GM23248 (cell line): ENCODE results near the gene PIK3R5. TPM values are rescaled to one million over a fixed set of nuclear protein-coding genes. Genes with fewer than 3 reads are reported as not detected.

Source experiments
- DNase-seq: peaks from one replicate; pipeline ENCODE4 v3.0.0-alpha.2; 2015
- H2AFZ ChIP-seq: fragments of 200-600 bp; sonication (generic); 2 replicates; pipeline ENCODE4 v1.6.1; 2016; ENCODE audit warnings: antibody characterized with exemption
- H3F3A ChIP-seq: fragments of 200-600 bp; sonication (generic); 2 replicates; pipeline ENCODE4 v1.6.1; 2016; ENCODE audit warnings: mild to moderate bottlenecking, antibody characterized with exemption, mixed run types; ENCODE audit not compliant: insufficient read depth
- H3K27ac ChIP-seq: fragments of 200-600 bp; sonication (generic); 2 replicates; pipeline ENCODE4 v1.5.1; 2016; ENCODE audit warnings: mild to moderate bottlenecking
- H3K27me3 ChIP-seq: fragments of 200-600 bp; sonication (generic); replicated peaks from 2 replicates; pipeline ENCODE4 v1.6.1; 2016; ENCODE audit warnings: mild to moderate bottlenecking; ENCODE audit not compliant: insufficient read depth
- H3K36me3 ChIP-seq: fragments of 200-600 bp; sonication (generic); 2 replicates; pipeline ENCODE4 v1.6.1; 2016; ENCODE audit warnings: low read depth, mild to moderate bottlenecking
- H3K4me1 ChIP-seq: fragments of 200-600 bp; sonication (generic); 2 replicates; pipeline ENCODE4 v1.6.1; 2016; ENCODE audit warnings: mild to moderate bottlenecking; ENCODE audit not compliant: insufficient read depth
- H3K4me2 ChIP-seq: fragments of 200-600 bp; sonication (generic); one replicate; pipeline ENCODE4 v1.6.1; 2016; ENCODE audit warnings: mild to moderate bottlenecking; ENCODE audit not compliant: unreplicated experiment
- H3K4me3 ChIP-seq: fragments of 200-600 bp; sonication (generic); 2 replicates; pipeline ENCODE4 v1.5.1; 2016; ENCODE audit warnings: mild to moderate bottlenecking
- H3K79me2 ChIP-seq: fragments of 200-600 bp; sonication (generic); 2 replicates; pipeline ENCODE4 v1.6.1; 2016; ENCODE audit warnings: mild to moderate bottlenecking; ENCODE audit not compliant: insufficient read depth
- H3K9ac ChIP-seq: fragments of 200-600 bp; sonication (generic); 2 replicates; pipeline ENCODE4 v1.6.1; 2016; ENCODE audit warnings: mild to moderate bottlenecking
- H3K9me2 ChIP-seq: fragments of 200-600 bp; sonication (generic); 2 replicates; pipeline ENCODE4 v1.6.1; 2016; ENCODE audit warnings: mixed run types, mild to moderate bottlenecking, moderate library complexity; ENCODE audit not compliant: insufficient read depth
- H3K9me3 ChIP-seq: fragments of 200-600 bp; sonication (generic); one replicate; pipeline ENCODE4 v1.6.1; 2017; ENCODE audit warnings: low read depth
- H4K20me1 ChIP-seq: fragments of 200-600 bp; sonication (generic); 2 replicates; pipeline ENCODE4 v1.6.0; 2016; ENCODE audit not compliant: insufficient read depth
- EZH2 ChIP-seq: fragments of 200-600 bp; sonication (generic); IDR thresholded peaks from 2 replicates; pipeline ENCODE4 v1.6.1; 2018; ENCODE audit warnings: antibody characterized with exemption, mild to moderate bottlenecking; ENCODE audit not compliant: insufficient read depth, poor library complexity, severe bottlenecking
- EZH2phosphoT487 ChIP-seq: fragments of 200-600 bp; sonication (generic); IDR thresholded peaks from 2 replicates; pipeline ENCODE4 v1.6.1; 2018; ENCODE audit warnings: antibody characterized with exemption, moderate library complexity, mild to moderate bottlenecking, low read depth; ENCODE audit not compliant: insufficient read depth
- WGBS, 2 experiments: methylation state at CpG; one replicate each; pipeline ENCODE4 v1.1.6; 2015 to 2017; ENCODE audit warnings: low lambda C conversion rate in 2 of 2, low coverage in 1 of 2; ENCODE audit errors: missing lambda C conversion rate in 2 of 2; 5-methylcytosine and 5-hydroxymethylcytosine counted together
- in situ Hi-C: fragments of 300-500 bp; cut with MboI; formaldehyde crosslinking; loops from 2 replicates; pipeline ENCODE4 v1.15.0; 2020
- polyA plus RNA-seq: library from polyadenylated mRNA; unstranded; fragments of >200 nt; fragmentation: Nextera tagmentation; extraction: Ambion mirVana; gene quantifications from 2 replicates; pipeline ENCODE4 v1.2.1, GENCODE V29; 2016
- total RNA-seq: library from RNA; depleted of rRNA; stranded (reverse); fragments of >200 nt; shearing (Covaris generic); gene quantifications from 2 replicates; pipeline ENCODE4 v1.2.3, GENCODE V29; 2014

The PIK3R5 gene
- total and polyA plus RNA-seq, 2 experiments from 2014 or later, result 0.11 TPM; not detected in 1

GRCh38 chr17:8865385-8865784, 100.1 kb downstream of the PIK3R5 start:
- Histone ChIP-seq H3K79me2 (no peaks in the 10 kb centered on the region), H4K20me1 (no peaks in the 10 kb centered on the region), H3K4me1 (no peaks in the 10 kb centered on the region), H3K9me2 (no peaks in the 10 kb centered on the region), H3K27me3 (no peaks in the 10 kb centered on the region), H3K9me3 (no peaks in the 10 kb centered on the region), H3K36me3 (no peaks in the 10 kb centered on the region), H3K9ac (no peak overlapping the region), H3K27ac (no peak overlapping the region), H3K4me3 (no peak overlapping the region), H3K4me2 (no peak overlapping the region), H3F3A (no peaks in the 10 kb centered on the region), H2AFZ (no peak overlapping the region)
- DNase-seq, result no peak
- in situ Hi-C loops, result no loop called here
- TF ChIP-seq EZH2 (no peak), EZH2phosphoT487 (no peak)
- WGBS, 2 experiments, result 43 to 45% methylated on average over 6 of the region's 6 CpGs

DNA sequence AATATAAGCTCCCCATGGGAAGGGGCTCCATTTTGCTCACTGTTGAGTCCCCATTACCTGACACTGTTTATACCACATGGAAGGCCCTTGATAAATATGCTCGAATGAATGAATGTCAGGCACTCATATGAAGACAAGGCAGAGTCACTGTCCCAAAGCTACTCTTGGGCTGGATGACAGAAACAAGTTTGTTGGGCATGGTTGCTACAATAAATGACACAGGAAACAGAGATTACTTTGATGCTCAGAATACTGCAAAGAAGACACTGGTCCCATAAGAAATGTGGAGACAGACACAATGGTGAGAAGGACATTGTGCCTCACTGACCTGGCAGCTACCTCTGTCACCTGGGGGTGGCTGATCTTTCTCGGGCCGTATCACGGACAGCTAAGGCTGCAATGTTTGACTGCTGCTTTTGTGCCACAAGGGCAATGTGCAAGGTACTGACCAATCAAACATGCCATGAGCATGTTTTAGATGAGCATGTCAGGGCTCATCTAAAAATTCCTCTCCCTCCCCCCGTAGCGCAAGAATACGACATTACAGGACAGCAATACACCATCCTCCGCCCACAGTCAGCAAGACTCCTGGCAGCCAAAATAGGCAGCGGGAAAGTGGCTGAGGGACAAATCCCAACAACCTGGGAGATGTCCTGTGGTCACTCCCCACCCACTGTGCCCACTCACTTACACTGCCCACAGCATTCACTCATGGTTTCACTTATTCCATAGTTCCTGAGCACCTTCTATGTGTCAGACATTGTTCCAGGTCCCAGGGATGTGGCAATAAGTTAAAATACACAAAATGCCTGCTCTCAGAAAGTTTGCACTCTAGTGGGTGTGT, 103.1 kb downstream of the PIK3R5 start:
- Histone ChIP-seq H2AFZ (no peak overlapping the region), H3K27ac (no peak overlapping the region), H3K4me2 (no peak overlapping the region), H3F3A (peaks cover 23% of the 10 kb centered on the region), H4K20me1 (no peaks in the 10 kb centered on the region), H3K4me3 (no peak overlapping the region), H3K9me2 (no peaks in the 10 kb centered on the region), H3K9me3 (no peaks in the 10 kb centered on the region), H3K4me1 (peaks cover 25% of the 10 kb centered on the region), H3K27me3 (no peaks in the 10 kb centered on the region), H3K36me3 (no peaks in the 10 kb centered on the region), H3K9ac (no peak overlapping the region), H3K79me2 (no peaks in the 10 kb centered on the region)
- TF ChIP-seq EZH2 (no peak), EZH2phosphoT487 (no peak)
- DNase-seq, result peak; percentile 12
- in situ Hi-C loops, result no loop called here
- WGBS, 2 experiments, result 61 to 66% methylated on average over 9 of the region's 9 CpGs

- Histone ChIP-seq H3K27me3 (no peaks in the 10 kb centered on the region), H3K4me1 (peaks cover 33% of the 10 kb centered on the region), H3K4me3 (no peak overlapping the region), H2AFZ (no peak overlapping the region), H3K4me2 (no peak overlapping the region), H3K27ac (no peak overlapping the region), H4K20me1 (no peaks in the 10 kb centered on the region), H3K79me2 (no peaks in the 10 kb centered on the region), H3K9me3 (no peaks in the 10 kb centered on the region), H3K36me3 (no peaks in the 10 kb centered on the region), H3K9me2 (no peaks in the 10 kb centered on the region), H3K9ac (no peak overlapping the region), H3F3A (peaks cover 30% of the 10 kb centered on the region)
- DNase-seq, result no peak
- in situ Hi-C loops, result no loop called here
- TF ChIP-seq EZH2phosphoT487 (no peak), EZH2 (no peak)
- WGBS, 2 experiments, result 92 to 95% methylated on average over 7 of the region's 7 CpGs
Measured at GRCh38 chr17:8861495-8862181, 103.9 kb downstream of the PIK3R5 start.

DNA sequence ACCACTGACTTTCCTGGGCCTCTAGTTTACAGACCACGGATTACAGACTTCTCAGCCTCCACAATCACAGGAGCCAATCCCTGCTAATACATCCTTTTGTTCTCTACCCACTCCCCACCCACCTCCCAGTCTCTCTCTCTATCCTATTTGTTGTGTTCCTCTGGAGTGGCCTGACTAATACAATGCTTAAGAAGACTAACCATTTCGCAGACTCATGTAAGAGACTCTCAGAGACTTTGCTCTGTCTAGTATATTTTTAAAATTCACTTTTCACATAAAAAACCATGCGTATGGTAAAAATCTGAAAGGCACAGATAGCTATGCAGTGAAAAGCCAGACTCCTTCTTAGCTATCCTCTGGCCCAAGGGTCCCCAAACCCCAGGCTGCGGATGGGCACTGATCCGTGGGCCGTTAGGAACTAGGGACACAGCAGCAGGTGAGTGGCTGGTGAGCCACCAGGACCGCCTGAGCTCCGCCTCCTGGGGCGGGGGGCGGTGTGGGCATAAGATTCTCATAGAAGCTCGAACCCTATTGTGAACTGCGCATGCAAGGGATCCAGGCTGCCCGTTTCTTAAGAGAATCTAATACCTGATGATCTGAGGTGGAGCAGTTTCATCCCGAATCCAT, 105.6 kb downstream of the PIK3R5 start:
- no peak for TF ChIP-seq EZH2phosphoT487
- no peak for TF ChIP-seq EZH2
- Histone ChIP-seq H3K36me3 (no peaks in the 10 kb centered on the region), H3F3A (peaks cover 30% of the 10 kb centered on the region), H3K27me3 (no peaks in the 10 kb centered on the region), H3K9me3 (no peaks in the 10 kb centered on the region), H3K9me2 (no peaks in the 10 kb centered on the region), H3K9ac (peak overlapping the region; percentile 62), H3K4me2 (peak overlapping the region; percentile 44), H3K27ac (peak overlapping the region; percentile 89), H4K20me1 (no peaks in the 10 kb centered on the region), H2AFZ (peak overlapping the region; percentile 17; the same call in 1 of the 2 replicates), H3K4me3 (no peak overlapping the region), H3K79me2 (no peaks in the 10 kb centered on the region), H3K4me1 (peaks cover 42% of the 10 kb centered on the region)
- in situ Hi-C loops, result no loop called here
- peak; percentile 62 for DNase-seq
- 87 to 89% methylated on average over 13 to 14 of the region's 14 CpGs for WGBS, 2 experiments
